Measurements from ENCODE around the gene PPM1A.

DNA sequence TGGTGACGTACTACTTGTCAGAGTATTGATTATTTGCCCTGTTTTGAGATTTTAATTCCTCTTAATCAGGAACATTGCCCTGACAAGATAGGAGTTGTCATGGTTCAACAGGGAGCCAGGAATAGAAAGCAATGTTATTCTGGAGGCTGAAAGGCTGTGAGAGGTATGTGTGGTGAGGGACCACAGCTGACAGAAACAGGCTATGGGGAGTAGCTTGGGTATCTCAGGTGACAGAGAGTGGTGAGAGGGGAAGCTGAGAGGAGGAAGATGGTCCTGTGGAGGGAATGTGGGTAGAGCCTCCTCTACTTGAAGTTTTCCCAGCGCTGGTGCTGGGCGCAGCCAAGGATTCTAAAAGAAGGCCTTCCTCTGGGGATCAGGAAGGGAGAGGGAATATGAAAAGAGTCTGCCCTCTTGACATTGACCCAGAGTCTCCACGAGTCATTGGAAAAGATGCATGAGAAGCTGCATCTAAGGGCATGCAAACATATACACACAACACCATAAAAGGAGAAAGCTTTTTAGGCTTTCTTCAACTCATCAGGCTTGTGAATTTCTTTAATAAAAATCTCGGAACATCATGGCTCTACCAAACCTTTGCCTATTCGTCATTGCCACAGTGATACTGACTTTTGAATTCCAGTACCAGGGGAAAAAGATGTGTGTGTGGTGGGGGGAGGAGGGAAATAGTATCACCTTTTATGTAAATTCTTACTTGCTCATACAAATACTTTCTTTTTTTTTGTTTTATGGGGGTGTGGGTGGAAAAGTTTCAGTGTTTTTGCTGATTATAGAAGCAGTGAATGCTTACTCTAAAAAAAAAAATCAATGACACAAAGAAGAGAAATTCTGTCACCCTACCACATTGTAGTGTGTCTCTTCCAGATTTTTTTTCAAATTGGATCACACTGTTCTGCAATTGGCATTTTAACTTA, 43.9 kb upstream of the PPM1A start:
- TF ChIP-seq, protein P1, sequence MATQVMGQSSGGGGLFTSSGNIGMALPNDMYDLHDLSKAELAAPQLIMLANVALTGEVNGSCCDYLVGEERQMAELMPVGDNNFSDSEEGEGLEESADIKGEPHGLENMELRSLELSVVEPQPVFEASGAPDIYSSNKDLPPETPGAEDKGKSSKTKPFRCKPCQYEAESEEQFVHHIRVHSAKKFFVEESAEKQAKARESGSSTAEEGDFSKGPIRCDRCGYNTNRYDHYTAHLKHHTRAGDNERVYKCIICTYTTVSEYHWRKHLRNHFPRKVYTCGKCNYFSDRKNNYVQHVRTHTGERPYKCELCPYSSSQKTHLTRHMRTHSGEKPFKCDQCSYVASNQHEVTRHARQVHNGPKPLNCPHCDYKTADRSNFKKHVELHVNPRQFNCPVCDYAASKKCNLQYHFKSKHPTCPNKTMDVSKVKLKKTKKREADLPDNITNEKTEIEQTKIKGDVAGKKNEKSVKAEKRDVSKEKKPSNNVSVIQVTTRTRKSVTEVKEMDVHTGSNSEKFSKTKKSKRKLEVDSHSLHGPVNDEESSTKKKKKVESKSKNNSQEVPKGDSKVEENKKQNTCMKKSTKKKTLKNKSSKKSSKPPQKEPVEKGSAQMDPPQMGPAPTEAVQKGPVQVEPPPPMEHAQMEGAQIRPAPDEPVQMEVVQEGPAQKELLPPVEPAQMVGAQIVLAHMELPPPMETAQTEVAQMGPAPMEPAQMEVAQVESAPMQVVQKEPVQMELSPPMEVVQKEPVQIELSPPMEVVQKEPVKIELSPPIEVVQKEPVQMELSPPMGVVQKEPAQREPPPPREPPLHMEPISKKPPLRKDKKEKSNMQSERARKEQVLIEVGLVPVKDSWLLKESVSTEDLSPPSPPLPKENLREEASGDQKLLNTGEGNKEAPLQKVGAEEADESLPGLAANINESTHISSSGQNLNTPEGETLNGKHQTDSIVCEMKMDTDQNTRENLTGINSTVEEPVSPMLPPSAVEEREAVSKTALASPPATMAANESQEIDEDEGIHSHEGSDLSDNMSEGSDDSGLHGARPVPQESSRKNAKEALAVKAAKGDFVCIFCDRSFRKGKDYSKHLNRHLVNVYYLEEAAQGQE (IDR thresholded peaks at IDR 0.05; ENCODE audit: low read depth), result no peak
- TF ChIP-seq, protein P2, sequence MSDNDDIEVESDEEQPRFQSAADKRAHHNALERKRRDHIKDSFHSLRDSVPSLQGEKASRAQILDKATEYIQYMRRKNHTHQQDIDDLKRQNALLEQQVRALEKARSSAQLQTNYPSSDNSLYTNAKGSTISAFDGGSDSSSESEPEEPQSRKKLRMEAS (IDR thresholded peaks at IDR 0.05), result no peak
- TF ChIP-seq YY1 (IDR thresholded peaks at IDR 0.05; ENCODE audit: low read depth) (no peak), FOXM1 (IDR thresholded peaks at IDR 0.05; ENCODE audit: borderline replicate concordance, low read depth) (no peak), TAF1 (IDR thresholded peaks at IDR 0.05; ENCODE audit: low read depth) (no peak), CREB1 (IDR thresholded peaks at IDR 0.05; ENCODE audit: low read depth) (no peak)
- TF ChIP-seq, protein P3, sequence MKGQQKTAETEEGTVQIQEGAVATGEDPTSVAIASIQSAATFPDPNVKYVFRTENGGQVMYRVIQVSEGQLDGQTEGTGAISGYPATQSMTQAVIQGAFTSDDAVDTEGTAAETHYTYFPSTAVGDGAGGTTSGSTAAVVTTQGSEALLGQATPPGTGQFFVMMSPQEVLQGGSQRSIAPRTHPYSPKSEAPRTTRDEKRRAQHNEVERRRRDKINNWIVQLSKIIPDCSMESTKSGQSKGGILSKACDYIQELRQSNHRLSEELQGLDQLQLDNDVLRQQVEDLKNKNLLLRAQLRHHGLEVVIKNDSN (IDR thresholded peaks at IDR 0.05), result no peak
